CD4-positive, alpha-beta T cell treated with Interferon alpha-2 for 1 hour (primary cell): ENCODE data around the gene COL27A1.
"Not testable (repeated sequence)": the region's sequence is repeated elsewhere in the genome, so short reads cannot be mapped to it uniquely, and the experiment has no call there.

Experiments
- DNase-seq, 2 donors: peaks; one replicate each; pipeline ENCODE4 v3.0.0-alpha.2; 2020 to 2022

The COL27A1 gene

DNA sequence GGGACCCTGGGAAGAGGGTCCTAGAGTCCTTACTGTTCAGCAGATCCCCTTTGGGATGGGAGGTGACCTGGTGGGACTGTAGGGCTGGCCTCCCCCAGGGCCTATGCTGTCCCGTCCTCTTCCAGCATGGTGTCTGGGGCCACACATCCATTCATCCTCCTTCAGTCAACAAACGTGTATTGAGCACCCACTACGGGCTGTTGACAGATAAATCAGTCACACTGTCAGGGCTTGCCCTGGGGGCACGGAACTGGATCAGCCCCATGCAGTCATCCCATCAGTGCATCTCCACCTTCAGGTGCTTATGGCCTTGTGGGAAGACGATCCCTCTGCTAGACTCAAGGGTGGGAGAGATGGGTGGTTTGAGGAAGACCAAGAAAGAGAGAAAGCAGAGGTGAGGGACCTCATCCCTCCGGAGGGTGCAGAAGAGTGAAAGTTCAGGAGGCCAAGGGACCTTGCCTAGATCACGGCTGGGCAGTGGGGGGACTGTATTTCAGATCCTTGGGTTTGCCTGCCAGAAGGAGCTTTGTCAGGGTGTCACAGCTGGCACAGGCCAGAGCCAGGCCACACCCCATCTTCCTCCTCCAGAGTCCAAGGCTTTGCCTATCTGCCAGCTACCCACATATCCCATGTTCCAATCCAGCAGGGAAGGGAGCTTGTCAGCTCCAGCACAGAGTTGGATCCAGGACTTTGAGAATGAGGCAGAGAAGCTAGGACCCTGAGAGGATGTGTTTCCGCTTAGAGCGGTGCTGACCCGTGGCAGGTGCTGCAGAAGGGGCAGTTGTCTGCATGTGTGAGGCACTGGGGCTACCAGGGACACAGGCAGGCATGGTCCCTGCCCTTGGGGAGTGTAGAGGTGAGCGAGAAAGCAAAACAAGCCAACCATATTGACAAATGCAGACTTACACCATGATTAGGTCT lies 30.5 kb downstream of the COL27A1 start:
- no peak for DNase-seq

DNA sequence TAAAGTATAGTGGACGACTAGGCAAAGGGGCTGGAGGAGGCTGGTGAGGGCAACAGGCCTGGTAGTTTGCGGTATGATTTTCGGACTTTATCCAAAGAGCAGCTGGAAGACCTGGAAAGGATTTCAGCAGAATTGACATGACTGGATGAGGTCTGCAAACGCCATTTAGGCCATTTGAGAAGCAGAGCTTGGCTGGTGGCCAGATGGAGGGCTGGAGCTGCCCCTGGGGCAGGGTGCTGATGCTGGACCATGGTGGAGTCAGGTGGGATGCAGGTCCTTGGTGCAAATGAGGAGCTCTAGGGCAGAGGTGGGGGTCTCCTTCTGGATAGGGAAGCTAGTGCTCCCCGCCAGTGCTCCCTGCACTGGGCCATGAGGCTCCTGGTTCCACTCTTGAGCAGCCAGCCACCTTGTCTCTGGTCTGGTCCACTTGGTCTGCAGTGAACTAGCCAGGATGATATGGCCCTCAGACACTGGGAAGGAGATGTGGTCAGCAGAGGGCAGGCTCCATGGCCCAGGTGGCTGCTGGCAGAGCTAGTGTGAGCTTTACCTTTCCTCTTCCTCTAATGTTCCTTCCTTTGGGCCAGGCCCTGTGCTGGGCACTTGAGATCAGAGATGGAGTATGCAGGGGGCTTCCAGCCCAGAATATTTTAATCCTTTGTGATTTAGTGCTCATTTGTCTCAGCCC lies 31.4 kb downstream of the COL27A1 start:
- no peak for DNase-seq

DNA sequence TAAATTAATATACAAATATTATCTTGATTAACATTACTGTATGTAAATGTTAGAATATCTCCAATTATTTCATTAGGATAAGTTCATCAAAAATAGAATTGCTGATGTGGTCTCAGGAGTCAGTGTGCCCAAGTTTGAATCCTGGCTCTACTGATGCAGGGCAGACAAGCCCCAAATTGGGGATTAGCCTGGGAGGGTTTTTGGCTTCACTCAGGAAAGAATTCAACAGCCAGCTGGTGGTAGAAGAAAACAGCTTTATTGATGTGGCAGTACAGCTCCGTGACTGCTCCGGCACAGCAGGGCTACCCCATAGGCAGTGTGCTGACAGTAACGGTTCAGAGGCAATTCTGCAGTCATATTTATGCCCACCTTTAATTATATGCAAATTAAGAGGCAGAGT lies 32.5 kb downstream of the COL27A1 start:
- no peak for DNase-seq

DNA sequence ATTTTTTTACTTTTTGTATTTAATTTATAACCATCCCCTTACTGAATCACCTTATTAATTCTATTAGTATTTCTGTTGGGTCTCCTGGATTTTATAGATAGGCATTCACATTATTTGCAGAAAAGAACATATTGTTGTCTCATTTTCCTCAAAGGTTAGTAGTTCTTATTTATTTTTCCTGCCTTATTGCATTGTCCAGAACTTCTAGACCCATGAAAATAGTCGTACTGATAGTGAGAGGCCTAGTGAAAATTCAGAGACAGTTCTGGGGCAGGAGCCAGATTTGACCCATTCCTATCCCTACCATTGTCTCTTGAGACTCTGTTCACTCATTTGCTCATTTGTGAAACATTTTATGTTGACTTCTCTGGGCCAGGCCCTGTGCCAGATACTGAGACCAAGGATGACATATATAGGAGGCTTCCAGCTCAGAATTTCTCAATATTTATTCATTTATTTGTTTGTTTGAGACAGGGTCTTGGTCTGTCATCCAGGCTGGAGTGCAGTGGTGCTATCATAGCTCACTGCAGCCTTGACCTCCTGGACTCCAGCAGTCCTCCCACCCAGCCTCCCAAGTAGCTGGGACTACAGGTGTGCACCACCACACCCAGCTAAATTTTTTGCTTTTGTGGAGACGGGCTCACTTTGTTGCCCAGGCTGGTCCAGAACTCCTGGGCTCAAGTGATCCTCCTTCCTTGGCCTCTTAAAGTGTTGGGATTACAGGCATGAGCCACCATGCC lies 34.7 kb downstream of the COL27A1 start:
- no peak for DNase-seq

DNA sequence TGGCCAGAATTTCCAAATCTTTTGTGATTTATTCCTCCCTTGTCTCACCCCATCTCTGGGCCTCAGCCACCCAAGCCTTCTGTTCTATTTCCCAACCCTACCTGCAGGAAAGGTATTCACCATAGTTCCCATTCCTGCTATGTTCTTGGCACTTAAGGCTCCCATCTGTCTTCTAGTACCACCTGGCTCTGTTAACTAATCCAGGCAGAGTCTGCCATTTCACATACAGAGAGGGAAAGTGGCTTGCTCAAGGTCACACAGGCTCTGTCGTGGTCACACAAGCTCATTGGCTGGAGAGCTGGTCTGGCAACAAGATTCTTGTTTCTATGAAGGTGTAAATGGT lies 35.2 kb downstream of the COL27A1 start:
- DNase-seq = no peak

DNA sequence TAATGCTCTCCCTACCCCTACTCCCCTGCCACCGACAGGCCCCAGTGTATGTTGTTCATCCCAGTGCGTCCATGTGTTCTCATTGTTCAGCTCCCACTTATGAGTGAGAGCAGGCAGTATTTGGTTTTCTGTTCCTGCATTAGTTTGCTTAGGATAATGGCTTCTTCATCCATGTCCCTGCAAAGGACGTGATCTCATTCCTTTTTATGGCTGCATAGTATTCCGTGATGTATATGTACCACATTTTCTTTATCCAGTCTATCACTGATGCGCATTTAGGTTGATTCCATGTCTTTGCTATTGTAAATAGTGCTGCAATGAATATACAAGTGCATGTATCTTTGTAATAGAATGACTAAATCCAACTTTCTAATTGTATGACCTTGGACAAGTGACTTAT lies 36.1 kb downstream of the COL27A1 start:
- not testable (repeated sequence) for DNase-seq

DNA sequence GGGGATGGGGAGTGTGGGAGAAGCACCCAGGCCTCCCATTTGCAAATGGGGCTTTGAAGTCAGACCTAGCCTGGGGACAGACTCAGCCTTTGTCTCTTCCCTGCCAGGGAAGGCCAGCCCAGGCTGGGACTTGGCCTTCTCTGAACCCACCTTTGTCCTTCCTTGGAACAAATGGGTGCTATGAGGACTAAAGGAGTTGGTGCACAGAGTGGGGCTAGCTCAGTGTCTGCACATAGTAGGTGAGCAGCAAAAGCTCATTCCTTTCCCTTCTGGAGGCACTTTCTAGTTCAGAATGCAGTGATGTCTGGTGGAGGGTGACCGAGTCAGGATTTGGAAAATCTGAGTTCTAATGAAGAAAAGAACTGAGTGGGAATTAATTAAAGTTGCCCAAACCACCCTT lies 37.2 kb downstream of the COL27A1 start:
- DNase-seq = no peak

DNA sequence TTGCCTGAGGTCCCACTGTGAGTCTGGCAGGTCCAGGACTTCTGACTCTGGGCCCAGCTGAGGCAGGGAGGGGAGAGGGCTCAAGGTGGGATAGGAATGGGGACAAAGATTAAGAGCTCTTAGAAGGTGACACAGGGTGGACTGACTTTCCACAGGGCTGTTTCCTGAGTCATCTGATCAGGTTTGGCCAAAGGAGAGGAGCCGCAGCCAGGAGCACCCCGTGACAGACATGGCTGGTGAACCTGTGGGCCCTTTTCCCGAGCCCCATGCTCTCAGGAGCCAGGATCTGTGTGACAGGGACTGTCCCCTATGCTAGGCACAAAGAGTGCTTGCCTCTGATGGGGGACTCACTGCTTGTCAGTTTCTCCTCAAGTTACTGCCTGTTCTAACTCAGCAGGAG lies 37.8 kb downstream of the COL27A1 start:
- DNase-seq = no peak

DNA sequence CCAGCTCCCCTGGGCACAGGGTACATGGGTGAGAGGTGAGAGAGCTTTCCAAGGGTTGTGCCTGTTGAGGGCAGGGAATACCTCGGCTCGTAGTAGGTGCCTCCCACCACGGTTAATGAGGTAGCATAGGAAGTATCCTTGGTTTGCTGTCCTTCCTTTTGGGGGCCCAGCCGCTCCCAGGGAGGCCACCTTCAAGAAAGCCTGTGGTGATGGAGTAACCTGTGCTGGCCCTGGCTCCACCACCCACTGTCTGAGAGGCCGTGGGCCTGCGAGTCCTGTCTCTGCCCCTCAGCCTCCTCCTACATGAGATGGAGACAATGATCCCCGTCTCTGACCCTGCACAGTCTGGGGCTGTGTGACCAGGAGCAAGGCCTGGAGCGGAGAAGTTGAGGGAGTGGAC lies 40.8 kb downstream of the COL27A1 start:
- DNase-seq = no peak

DNA sequence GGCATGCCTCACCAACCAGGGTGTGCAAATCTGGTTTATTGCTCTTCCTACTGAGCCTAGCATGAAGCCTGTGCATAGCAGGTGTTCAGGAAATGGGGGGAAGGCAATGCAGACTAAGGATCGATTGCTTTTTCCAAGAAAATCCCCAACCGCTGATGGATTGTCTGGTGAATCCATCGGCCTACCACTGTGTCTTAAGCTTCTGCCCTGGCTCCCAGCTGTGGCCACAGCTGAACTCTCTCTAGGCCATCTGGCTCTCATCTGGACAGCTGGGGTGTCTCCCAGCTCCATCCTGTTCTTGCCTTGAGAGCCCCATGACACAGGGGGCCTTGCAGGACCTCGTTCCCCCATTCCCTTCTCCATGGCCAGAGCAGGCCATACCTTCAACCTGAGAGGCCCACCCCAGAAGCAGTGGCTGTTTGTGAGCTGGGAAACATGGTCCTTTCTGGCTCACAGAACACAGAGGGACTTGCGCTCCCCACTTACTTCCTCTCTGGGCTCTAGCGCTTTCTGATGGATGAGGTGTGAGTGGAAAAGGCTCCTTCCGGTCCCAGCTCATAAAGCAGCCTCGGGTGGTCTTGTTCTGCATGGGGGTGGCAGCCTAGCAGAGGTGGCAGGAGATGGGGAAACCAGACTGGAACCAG lies 41.8 kb downstream of the COL27A1 start:
- DNase-seq = no peak

DNA sequence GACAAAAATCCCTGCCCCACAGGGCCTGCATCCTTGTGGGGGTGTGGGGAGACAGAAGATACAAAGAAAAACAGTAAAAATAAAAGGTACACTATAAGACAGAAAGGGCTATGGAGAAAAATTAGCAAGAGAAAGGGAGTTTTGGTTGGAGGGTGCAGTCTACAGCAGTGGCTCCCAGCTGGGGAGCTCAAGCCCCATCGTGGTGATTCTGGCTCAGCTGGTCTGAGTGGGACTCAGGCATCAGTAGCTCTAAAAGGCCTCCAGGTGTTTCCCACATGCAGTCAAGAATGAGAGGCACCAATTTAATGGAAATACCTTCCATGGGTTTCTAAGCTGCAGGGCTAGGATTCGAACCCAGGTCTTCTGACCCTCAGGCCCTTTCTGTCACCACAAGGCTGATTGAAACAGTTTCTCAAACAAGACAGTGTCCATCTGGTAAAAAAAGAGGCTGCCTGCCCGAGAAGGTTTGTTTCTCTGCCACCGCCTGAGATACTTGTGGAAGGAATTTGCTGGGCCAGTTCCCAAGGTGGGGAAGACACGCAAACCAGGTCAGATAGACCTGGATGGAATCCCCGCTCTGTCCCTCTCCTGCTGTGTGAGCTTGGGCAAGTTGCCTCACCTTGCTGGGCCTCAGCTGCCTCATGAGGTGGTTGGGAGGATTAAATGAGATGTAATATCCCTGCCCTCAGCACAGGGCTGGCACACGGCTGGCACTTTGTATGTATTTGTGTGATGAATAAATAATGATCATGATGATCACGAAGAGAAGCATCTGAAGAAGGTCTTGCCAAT lies 43.1 kb downstream of the COL27A1 start:
- no peak for DNase-seq

DNA sequence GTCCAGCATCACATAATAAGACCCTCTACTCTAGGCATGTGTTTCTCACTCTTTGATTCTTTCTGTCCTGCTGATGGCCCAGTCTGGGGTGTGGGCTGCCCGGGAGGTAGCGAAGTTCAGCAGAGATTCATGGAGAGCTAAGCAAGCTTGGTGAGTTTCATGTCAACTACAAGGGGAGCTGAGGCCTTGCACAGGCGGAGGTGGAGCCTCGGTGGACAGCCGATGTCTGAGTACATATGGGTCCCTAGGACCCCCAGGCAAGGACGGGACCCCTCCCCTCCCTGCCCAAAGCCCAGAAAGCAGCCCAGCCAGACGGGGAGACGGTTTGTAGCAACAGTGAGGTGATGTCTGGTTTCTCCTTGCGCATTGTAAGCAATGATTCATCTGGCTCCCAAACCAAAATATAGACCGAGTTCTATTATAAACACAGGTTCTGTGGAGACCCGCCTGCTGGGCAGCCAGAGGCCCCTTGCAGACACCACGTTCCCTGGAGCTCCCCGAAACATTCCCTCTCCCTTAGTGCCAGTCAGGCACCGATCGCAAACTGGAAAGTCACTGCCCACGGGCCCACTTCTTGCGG lies 45.5 kb downstream of the COL27A1 start:
- no peak for DNase-seq

DNA sequence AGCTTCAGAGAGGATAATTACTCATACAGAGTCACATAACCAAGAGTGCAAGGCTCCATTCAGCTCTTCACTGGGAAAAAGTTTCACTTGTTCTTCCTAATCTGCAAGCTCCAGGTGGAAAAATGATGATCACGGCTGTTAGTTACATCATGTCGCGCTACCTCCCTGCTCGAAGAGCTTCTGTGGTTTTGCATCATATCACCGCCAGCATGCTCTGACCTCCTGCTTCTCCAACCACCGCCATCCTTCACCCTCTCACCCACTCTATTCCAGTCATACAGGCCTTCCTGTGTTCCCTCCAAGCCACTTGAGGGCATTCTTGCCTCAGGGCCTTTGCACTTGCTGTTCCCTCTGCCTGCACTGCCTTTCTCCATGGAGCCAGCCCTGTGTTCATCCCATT lies 47.1 kb downstream of the COL27A1 start:
- no peak for DNase-seq

DNA sequence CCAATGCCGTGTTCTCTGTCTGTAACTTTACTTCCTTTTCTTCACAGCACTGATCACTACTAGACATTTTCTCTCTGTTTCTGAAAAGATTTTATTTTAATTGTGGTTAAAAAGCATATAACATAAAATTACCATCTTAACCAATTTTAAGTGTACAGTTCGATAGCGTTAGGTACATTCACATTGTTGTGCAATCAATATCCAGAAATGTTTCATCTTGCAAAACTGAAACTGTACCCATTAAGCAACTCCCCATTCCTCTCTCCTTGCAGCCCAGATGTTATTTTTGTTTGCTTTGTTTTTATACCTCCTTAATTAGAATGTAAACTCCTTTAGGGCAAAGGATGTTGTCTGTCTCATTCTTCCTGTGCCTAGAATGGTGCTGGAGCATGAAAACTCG lies 47.5 kb downstream of the COL27A1 start:
- DNase-seq = no peak

DNA sequence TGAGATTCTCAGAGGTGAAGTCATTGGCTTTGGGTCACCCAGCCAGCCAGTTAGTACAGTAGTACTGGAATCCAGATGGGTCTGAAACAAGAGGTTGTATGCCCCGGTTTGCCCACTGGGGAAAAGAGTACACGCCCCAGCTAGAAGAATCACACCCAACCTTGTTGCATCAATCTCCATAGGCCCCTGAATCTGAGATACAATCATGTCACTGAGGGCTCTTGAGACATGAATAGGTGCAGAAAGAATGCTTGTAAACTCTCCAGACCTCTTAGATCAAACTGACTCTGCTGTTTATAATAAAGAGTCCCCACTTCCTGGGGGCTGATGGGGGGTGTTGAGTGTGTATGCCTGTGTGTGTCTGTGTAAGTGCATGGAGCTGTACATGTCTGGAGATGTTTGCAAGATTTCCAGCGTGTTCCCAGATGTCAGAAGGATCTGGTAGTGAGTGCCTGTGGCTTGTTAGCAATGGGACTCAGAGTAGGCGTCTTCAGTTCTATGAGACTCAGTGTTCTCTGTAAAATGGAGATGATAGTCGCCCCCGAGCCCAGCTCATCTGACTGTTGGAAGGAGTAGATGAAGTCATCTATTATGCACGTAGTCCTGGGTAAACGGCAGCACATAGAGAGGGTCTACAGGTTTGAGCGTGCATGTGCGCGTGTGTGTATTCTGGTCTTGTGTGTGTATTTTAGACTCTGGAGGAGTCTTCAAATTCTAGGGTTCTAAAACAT lies 48.2 kb downstream of the COL27A1 start:
- no peak for DNase-seq

DNA sequence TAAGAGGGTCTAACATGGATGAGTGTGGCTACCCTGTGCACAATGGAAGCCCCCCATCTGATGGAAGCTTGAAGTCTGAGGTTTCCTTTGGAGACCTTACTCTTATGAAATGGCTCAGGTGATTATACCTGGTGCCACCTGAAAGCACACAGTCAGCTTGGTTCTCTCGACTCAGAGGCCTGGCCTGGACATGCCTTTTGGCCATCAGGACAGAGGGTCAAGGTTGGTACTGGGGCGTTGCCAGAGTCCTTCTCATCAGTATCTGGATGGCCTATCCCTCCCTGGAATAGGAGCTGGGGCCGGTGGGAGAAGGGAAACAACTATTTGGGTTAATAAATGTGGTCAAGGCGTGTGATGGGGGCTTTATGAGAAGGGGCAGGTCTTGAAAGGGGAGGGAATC lies 48.9 kb downstream of the COL27A1 start:
- no peak for DNase-seq

DNA sequence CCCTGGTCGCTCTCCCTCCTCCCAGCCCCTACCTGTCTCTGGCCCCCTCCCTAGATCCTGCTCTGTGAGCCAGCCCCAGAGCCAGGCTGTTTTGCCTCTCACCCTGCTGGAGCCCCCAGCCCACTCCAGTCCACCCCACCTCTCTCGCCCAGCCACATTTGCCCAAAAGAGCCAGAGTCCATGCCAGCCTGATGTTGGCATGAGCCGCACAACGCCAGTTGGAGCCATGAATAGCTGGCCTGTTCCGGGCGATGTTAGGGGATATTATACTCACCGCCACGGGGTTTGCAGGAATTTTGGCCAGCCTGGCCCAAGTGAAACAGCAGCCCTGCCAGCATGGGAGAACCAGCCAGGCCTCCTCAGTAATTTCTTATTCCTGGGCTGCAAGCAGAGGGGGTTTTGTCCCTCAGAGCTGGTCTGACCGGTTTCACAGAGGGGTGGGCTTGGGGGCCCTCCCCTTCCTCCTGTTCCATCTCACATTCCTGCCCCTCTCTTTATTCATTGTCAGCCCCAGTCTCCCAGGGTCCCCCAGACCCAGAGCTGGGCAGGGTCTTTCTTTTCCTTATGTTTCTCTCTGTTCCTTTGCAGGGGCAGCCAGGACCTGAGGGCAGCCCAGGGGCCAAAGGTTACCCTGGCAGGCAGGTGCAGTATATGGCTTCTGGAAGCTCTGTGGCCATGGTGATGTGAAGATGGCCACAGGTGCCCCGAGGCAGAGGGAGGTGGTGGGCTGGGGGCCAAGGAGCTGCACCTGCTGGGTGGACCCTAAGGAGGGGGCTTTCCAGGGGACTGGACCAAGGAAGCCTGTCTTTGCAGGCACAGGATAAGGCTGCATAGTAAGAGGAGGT lies 50.1 kb downstream of the COL27A1 start:
- no peak for DNase-seq

DNA sequence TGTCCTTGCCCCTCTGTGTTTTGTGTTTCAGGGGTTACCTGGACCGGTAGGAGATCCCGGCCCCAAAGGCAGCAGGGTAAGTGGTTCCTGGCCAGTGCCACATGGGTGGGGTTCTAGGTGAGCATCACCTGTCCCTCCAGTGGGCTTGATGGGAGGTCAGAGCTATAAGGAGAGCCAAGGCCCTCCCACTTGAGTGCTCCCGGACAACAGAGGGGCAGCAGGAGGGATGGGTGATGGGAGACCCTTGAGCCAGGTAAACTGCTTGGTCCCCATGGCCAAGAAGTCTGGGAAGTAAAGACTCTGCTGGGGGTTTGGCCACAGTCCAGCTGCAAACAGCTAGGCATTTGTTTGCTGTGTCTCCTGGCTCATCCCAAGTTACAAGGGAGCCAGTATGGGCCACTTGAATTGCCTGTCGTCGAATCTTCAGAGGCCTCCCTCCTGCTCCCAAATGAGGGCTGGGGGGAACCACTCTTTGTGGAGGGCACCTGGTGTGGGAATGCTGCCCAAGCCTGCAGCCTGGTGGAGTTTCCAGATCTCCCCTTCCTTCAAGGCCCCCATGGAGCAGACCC lies 51.0 kb downstream of the COL27A1 start:
- DNase-seq = no peak

DNA sequence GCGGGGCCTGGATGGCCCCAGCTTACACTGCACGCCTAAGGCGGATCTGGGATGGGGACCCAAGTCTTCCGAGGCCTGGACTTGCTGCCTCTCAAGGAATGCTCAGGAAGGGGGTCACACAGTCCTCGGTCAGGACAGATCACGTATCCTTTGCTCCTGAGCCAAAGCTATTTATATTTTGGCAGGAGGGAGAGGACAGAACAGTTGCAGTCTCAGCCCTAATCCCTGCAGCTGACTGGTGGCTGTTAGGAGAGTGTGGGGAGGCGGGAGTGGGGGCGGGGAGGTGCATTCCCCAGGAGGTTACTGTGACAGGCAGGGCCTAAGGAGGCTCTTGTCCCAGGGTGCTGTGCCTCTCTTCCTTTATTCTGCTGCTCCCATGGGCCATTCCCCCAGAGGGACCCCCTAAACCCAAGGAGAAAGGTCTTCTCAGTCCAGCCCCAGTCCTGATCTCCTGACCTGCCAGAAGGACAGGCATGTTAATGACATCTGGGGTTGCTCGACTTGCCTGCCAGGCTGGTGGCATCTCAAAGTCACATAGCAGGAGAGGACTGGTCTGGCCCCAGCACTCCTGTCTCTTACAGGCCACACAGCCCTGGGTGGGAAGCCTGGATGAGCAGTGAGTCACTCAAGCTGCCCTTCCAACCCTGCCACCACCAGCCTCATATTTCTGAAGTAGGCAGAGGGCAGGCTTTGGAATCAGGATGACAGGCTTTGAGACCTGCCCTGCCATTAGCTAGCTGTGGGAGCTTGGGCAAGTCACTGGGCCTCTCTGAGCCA lies 51.9 kb downstream of the COL27A1 start:
- no peak for DNase-seq
